HS-27A (cell line): ENCODE results near the gene GAK.

ENCODE experiments used
- DNase-seq: peaks from one replicate; pipeline ENCODE4 v3.0.0-alpha.2; 2012; ENCODE audit warnings: low read depth, missing footprints

The GAK gene

GRCh38 chr4:964346-965025, 32.4 kb upstream of the GAK start:
- no peak for DNase-seq

DNA sequence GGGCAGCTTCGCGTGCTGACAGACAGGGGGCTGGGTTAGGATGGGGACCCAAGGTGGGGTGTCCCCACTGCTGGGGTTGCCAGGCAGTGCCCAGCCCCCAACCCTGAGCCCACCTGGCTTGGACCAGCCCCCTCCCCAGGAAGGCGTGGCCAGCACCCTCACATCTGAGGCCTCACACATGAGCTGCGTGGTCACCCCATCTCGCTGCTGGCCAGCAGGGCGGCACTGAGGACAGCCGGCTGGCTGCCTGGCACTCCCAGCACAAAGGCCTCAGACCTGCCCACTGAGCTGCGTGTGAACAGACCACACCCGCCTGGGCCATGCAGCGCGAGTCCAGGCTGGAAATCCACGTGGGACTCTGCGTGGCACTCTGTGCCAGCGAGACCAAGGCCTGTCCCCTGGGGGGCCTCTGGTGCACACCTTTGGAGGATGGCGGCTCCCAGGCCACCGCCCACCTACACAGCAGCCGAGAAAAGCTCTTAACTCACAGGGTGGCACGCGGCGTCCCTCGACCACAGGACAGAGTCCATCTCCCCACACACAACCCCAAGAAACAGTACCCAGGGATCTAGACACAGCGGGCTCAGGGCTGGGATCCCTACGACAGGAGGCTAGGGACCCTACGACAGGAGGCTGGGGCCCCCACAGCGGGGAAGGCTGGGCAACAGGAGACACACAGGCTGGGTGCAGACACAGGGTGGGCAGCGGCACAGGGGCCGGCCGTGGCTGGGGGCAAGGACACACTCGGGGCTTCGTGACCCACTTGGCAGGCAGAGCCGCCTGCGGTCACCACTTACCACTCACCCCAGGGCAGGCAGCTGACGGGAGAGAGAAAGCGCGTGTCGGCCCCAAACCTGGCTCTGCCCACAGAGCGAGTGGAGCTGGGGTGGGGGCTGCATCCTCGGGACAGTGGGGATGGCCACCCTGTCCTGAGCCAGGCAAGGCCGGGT, 31.4 kb upstream of the GAK start:
- no peak for DNase-seq

GRCh38 chr4:962231-963208, 30.4 kb upstream of the GAK start:
- no peak for DNase-seq

GRCh38 chr4:961351-962230, 29.5 kb upstream of the GAK start:
- DNase-seq = no peak

DNA sequence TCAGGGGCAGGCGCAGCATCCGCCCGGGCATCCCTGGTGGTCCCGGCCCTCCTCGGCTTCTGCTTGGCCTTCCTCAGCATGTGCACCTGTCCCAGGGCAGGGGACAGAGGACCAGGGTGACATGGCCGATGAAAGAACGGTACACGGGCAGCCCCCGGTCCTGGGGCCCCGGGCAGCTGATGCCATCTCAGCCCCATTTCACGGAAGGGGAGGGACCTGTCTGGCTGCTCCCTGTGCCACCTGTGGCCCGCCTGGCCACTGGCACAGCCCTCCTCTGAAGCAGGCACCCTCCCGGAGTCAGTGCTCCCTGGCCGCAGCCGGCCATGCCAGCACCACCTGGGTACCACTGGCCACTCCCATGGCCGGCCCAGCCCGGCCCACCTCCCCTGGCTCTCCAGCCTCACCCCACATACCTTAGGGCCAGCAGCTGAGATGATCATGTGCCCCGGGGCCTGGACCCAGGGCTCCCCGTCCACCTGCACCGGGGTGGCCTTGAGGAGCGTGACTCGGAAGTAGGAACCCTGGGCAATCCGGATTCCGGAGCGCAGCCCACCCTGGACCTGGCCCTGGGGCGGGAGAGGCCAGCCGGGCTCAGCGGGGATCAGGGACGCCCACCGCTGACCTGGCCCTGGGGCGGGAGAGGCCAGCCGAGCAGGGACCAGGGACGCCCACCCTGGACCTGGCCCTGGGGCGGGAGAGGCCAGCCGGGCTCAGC, 28.7 kb upstream of the GAK start:
- DNase-seq = no peak

DNA sequence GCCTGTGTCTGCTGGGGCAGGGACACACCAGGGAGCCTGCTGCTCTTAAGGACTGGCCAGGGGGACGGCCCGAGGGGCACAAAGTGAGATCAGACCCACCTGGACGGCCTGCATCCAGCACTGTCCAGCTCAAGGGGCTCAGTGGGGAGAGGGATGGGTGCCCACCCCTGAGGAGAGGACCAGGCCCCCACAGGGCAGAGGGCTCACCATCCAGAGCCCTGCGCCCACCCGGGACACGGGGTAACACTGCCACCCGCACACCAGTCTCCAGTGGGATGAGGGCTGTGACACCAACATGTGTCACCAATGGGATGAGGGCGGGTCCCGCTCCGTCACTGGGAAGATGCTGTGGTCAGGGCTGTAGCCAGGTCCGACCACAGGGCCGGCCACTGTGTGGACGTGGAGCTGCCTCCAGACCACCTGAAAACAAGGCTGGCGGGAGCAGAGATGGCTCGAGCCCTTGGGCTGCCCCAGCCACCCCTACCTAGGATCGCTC, 28.1 kb upstream of the GAK start:
- no peak for DNase-seq

GRCh38 chr4:959338-960139, 27.4 kb upstream of the GAK start:
- DNase-seq = no peak

DNA sequence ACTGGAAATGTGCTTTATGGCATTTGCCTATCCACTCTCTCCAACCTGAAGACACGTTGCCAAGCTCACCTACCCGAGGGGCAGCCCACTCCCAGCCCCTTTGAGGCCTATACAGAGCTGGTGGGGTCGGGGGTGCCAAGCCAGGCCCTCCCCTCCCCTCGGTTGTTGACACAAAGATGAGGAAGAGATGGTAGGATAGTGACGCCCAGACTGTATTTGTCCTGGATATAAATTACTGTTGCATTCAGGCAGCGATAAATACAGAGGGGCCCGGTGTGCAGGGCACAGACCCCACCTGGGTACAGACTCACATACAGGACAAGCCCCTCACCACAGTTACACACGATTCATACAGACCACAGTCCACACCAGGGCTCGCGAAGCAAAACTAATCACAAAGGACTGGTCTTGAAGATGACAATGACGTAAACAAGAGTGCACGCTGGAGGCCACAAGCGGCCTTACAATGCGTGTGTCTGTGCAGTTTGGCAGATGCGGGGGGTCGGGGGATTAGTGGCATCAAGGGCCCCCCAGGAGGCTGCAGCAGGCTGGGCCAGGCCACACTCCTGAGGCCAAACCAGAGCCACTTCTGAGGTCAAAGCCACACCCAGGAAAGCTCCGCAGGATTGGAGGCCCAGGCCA, 26.7 kb upstream of the GAK start:
- no peak for DNase-seq

GRCh38 chr4:958314-958665, 26.2 kb upstream of the GAK start:
- no peak for DNase-seq

DNA sequence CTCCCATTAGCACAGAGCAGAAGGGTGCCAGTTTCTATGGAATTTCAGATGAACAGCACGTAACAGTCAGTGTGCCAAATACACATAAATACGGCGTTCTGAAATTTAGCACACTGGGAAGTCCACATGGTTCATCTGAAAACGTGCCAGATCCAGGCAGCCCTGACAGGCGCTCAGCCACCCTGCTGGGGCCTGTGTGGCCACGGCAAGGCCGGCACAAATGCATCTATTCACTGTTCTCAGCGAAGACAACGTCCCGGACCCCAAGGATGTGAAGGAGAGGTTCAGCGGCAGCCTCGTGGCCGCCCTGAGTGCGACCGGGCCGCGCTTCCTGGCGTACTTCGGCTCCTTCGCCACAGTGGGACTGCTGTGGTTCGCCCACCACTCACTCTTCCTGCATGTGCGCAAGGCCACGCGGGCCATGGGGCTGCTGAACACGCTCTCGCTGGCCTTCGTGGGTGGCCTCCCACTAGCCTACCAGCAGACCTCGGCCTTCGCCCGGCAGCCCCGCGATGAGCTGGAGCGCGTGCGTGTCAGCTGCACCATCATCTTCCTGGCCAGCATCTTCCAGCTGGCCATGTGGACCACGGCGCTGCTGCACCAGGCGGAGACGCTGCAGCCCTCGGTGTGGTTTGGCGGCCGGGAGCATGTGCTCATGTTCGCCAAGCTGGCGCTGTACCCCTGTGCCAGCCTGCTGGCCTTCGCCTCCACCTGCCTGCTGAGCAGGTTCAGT, 25.6 kb upstream of the GAK start:
- no peak for DNase-seq

GRCh38 chr4:957231-957580, 25.1 kb upstream of the GAK start:
- no peak for DNase-seq

GRCh38 chr4:956531-957230, 24.6 kb upstream of the GAK start:
- no peak for DNase-seq

GRCh38 chr4:955931-956381, 23.8 kb upstream of the GAK start:
- no peak for DNase-seq

- DNase-seq = no peak
Observed at GRCh38 chr4:955161-955921, 23.2 kb upstream of the GAK start.

DNA sequence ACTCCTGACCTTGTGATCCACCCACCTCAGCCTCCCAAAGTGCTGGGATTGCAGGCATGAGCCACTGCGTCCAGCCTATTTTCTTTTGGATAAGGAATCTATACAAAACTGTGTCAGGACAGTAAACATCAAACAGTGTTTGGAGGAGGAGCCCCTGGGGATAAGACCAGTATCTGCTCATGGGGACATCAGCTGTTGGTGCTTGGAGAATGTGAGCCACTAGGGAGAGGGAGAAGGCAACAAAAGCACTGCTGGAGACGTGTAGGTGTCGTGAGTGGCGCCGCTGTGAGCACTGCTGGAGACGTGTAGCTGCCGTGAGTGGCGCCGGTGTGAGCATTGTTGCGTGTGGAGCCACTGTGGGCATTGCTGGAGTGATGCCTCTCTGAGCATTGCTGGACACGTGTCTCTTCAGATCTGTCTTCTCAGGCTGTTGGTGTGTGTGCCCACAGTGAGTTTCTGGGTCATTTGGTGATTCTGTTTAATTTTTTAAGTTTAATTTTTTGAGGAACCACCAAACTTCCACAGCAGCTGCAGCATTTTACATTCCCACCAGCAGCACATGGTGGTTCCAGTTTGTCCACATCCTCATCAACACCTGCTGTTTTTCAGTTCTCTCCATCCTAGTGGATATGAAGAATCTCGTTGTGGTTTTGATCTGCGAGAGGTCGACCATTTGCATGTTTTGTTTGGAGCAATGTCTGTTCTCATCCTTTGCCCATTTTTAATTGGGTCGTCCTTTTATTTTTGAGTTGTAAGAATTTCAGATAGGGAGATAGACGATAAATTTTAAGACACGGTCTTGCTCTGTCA, 22.3 kb upstream of the GAK start:
- DNase-seq = no peak

DNA sequence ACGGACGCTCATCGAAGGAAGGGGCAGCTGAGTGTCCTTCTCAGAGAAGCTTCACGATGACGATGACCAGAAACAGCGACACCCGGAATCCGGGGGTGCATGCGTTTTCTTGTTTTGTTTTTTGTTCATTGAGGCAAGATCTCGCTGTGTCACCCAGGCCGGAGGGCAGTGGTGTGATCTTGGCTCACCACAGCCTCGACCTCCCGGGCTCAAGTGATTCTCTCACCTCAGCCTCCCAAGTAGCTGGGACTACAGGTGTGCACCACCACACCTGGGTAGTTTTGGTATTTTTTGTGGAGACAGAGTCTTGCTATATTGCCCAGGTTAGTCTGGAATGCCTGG, 21.4 kb upstream of the GAK start:
- no peak for DNase-seq
